HEK293 (cell line): ENCODE results near the gene SPCS2.

Source experiments
- CTCF ChIA-PET: fragments of 350-600 bp; formaldehyde crosslinking; extraction: SDS; loops from one replicate; lab custom pipeline; 2021; ENCODE audit warnings: antibody characterized with exemption; lab: Yijun Ruan, JAX
- POLR2A ChIA-PET: fragments of 300-600 bp; formaldehyde crosslinking; extraction: SDS; loops from one replicate; lab custom pipeline; 2020; ENCODE audit warnings: antibody characterized with exemption, inconsistent platforms; lab: Yijun Ruan, JAX
- H3K27ac ChIP-seq: fragments of 200-500 bp; sonication (Bioruptor generic); 2 replicates; pipeline ENCODE4 v1.5.1; 2014; ENCODE audit warnings: low read depth, low read length, control low read depth, inconsistent platforms; ENCODE audit errors: extremely low read depth
- H3K36me3 ChIP-seq, 2 experiments: fragments of 200-500 bp in 1 of 2; sonication (Bioruptor generic) in 1 of 2; 1 replicate in 1 of 2; 2 replicates in 1 of 2; pipeline ENCODE4 v1.5.1; 2014 to 2017; ENCODE audit warnings: inconsistent platforms in 2 of 2, low read length in 2 of 2; ENCODE audit not compliant: control insufficient read depth in 2 of 2, insufficient read depth in 1 of 2
- H3K4me1 ChIP-seq: fragments of 200-500 bp; sonication (Bioruptor generic); 2 replicates; pipeline ENCODE4 v1.5.1; 2014; ENCODE audit warnings: mild to moderate bottlenecking, low read length, inconsistent platforms; ENCODE audit not compliant: control insufficient read depth, insufficient read depth
- H3K4me3 ChIP-seq: 2 replicates; pipeline ENCODE4 v1.5.1; 2011; ENCODE audit warnings: low read depth, mild to moderate bottlenecking, control low read depth, low read length, moderate library complexity
- H3K9me3 ChIP-seq: fragments of 200-500 bp; sonication (Bioruptor generic); 2 replicates; pipeline ENCODE4 v1.5.1; 2014; ENCODE audit warnings: low read depth, low read length, inconsistent platforms; ENCODE audit not compliant: control insufficient read depth, insufficient read depth
- OSR2 ChIP-seq: fragments of 450-650 bp; formaldehyde crosslinking; IDR thresholded peaks from 2 replicates; pipeline ENCODE4 v1.5.1; 2016; ENCODE audit warnings: missing biosample characterization, missing genetic modification characterization
- RBAK ChIP-seq: fragments of 450-650 bp; formaldehyde crosslinking; IDR thresholded peaks from 2 replicates; pipeline ENCODE4 v1.5.1; 2016; ENCODE audit warnings: missing biosample characterization, missing genetic modification characterization
- ZBTB17 ChIP-seq: fragments of 450-650 bp; formaldehyde crosslinking; IDR thresholded peaks from 2 replicates; pipeline ENCODE4 v1.5.1; 2016; ENCODE audit warnings: missing biosample characterization, missing genetic modification characterization
- ZBTB7A ChIP-seq: fragments of 450-650 bp; formaldehyde crosslinking; IDR thresholded peaks from 2 replicates; pipeline ENCODE4 v1.5.1; 2016; ENCODE audit warnings: low read depth, missing biosample characterization, missing genetic modification characterization
- ZNF132 ChIP-seq: fragments of 450-650 bp; formaldehyde crosslinking; IDR thresholded peaks from 2 replicates; pipeline ENCODE4 v1.5.1; 2017; ENCODE audit warnings: missing biosample characterization, missing genetic modification characterization, borderline replicate concordance
- ZNF184 ChIP-seq: fragments of 450-650 bp; IDR thresholded peaks from 2 replicates; pipeline ENCODE4 v1.5.1; 2018; ENCODE audit warnings: missing biosample characterization, mild to moderate bottlenecking, missing genetic modification characterization
- ZNF202 ChIP-seq: fragments of 450-650 bp; formaldehyde crosslinking; IDR thresholded peaks from 2 replicates; pipeline ENCODE4 v1.5.1; 2016; ENCODE audit warnings: missing biosample characterization, missing genetic modification characterization, borderline replicate concordance
- ZNF223 ChIP-seq: fragments of 450-650 bp; formaldehyde crosslinking; IDR thresholded peaks from 2 replicates; pipeline ENCODE4 v1.5.1; 2016; ENCODE audit warnings: missing biosample characterization, missing genetic modification characterization
- ZNF292 ChIP-seq: fragments of 450-650 bp; formaldehyde crosslinking; IDR thresholded peaks from 2 replicates; pipeline ENCODE4 v1.5.1; 2016; ENCODE audit warnings: low read depth, missing biosample characterization, missing genetic modification characterization, borderline replicate concordance
- ZNF529 ChIP-seq: fragments of 450-650 bp; formaldehyde crosslinking; IDR thresholded peaks from 2 replicates; pipeline ENCODE4 v1.5.1; 2017; ENCODE audit warnings: missing genetic modification characterization, missing biosample characterization; ENCODE audit not compliant: insufficient replicate concordance
- ZNF596 ChIP-seq: fragments of 450-650 bp; IDR thresholded peaks from 2 replicates; pipeline ENCODE4 v1.5.0; 2018; ENCODE audit warnings: missing biosample characterization, mild to moderate bottlenecking, missing genetic modification characterization, moderate library complexity
- ZNF654 ChIP-seq: fragments of 450-650 bp; formaldehyde crosslinking; IDR thresholded peaks from 2 replicates; pipeline ENCODE4 v1.5.1; 2016; ENCODE audit warnings: low read depth, missing biosample characterization, missing genetic modification characterization
- ZNF704 ChIP-seq: fragments of 450-650 bp; formaldehyde crosslinking; IDR thresholded peaks from 2 replicates; pipeline ENCODE4 v1.5.1; 2016; ENCODE audit warnings: missing biosample characterization, missing genetic modification characterization
- ZNF776 ChIP-seq: fragments of 450-650 bp; formaldehyde crosslinking; IDR thresholded peaks from 2 replicates; pipeline ENCODE4 v1.5.0; 2017; ENCODE audit warnings: missing biosample characterization, missing genetic modification characterization, borderline replicate concordance
- ZNF785 ChIP-seq: fragments of 450-650 bp; formaldehyde crosslinking; IDR thresholded peaks from 2 replicates; pipeline ENCODE4 v1.5.1; 2016; ENCODE audit warnings: missing biosample characterization, missing genetic modification characterization
- ZNF792 ChIP-seq: fragments of 450-650 bp; formaldehyde crosslinking; IDR thresholded peaks from 2 replicates; pipeline ENCODE4 v1.5.1; 2016; ENCODE audit warnings: missing biosample characterization, missing genetic modification characterization
- ZSCAN16 ChIP-seq: fragments of 450-650 bp; formaldehyde crosslinking; IDR thresholded peaks from 2 replicates; pipeline ENCODE4 v1.5.1; 2016; ENCODE audit warnings: missing biosample characterization, missing genetic modification characterization
- TF ChIP-seq, protein P1 (sequence below): fragments of 450-650 bp; formaldehyde crosslinking; IDR thresholded peaks from 2 replicates; pipeline ENCODE4 v1.5.1; 2016; ENCODE audit warnings: missing biosample characterization, missing genetic modification characterization
- TF ChIP-seq, protein P2 (sequence below): sonication (generic); formaldehyde crosslinking; IDR thresholded peaks from 2 replicates; pipeline ENCODE4 v1.8.1; 2022; ENCODE audit warnings: mild to moderate bottlenecking, moderate library complexity, missing genetic modification reagents
- TF ChIP-seq, protein P3 (sequence below): fragments of 450-650 bp; formaldehyde crosslinking; IDR thresholded peaks from 2 replicates; pipeline ENCODE4 v1.5.1; 2016; ENCODE audit warnings: missing biosample characterization, missing genetic modification characterization

SPCS2 gene

DNA sequence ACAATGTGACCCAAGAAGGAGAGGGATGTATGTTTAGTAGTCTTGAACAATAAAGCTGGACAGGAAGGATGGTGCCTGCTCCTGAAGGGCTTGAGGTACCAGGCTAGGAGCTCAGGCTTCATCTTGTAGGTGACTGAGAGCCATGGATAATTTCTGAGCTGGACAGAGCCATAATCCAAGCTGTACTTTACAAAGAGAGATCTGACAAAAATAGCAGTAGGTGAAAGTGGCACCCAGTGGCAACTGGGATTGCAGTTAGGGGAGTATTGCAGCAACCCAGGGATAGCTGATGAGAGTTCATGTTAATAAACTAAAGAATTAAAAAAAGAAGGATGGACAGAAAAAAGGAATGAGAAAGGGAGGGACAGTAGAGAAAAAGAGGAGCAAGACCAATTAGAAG lies 7.6 kb upstream of the SPCS2 start:
- H3K36me3 ChIP-seq, result peaks cover 0 to 31% of the 10 kb centered on the region in 2 experiments; a peak in 1 of 3 replicates
- H3K4me1 ChIP-seq, result no peaks in the 10 kb centered on the region
- POLR2A ChIA-PET, result no interaction called here
- no peak overlapping the region for H3K4me3 ChIP-seq
- TF ChIP-seq ZNF785 (tag by site-specific recombination) (no peak), ZNF132 (no peak), ZBTB17 (tag by site-specific recombination) (no peak)
- TF ChIP-seq, protein P1, sequence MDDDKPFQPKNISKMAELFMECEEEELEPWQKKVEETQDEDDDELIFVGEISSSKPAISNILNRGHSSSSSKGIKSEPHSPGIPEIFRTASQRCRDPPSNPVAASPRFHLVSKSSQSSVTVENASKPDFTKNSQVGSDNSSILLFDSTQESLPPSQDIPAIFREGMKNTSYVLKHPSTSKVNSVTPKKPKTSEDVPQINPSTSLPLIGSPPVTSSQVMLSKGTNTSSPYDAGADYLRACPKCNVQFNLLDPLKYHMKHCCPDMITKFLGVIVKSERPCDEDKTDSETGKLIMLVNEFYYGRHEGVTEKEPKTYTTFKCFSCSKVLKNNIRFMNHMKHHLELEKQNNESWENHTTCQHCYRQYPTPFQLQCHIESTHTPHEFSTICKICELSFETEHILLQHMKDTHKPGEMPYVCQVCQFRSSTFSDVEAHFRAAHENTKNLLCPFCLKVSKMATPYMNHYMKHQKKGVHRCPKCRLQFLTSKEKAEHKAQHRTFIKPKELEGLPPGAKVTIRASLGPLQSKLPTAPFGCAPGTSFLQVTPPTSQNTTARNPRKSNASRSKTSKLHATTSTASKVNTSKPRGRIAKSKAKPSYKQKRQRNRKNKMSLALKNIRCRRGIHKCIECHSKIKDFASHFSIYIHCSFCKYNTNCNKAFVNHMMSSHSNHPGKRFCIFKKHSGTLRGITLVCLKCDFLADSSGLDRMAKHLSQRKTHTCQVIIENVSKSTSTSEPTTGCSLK (tag by site-specific recombination), result no peak
- TF ChIP-seq, protein P2, sequence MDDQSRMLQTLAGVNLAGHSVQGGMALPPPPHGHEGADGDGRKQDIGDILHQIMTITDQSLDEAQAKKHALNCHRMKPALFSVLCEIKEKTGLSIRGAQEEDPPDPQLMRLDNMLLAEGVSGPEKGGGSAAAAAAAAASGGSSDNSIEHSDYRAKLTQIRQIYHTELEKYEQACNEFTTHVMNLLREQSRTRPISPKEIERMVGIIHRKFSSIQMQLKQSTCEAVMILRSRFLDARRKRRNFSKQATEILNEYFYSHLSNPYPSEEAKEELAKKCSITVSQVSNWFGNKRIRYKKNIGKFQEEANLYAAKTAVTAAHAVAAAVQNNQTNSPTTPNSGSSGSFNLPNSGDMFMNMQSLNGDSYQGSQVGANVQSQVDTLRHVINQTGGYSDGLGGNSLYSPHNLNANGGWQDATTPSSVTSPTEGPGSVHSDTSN, result no peak
- TF ChIP-seq, protein P3, sequence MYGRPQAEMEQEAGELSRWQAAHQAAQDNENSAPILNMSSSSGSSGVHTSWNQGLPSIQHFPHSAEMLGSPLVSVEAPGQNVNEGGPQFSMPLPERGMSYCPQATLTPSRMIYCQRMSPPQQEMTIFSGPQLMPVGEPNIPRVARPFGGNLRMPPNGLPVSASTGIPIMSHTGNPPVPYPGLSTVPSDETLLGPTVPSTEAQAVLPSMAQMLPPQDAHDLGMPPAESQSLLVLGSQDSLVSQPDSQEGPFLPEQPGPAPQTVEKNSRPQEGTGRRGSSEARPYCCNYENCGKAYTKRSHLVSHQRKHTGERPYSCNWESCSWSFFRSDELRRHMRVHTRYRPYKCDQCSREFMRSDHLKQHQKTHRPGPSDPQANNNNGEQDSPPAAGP (tag by site-specific recombination), result no peak
- H3K9me3 ChIP-seq, result no peaks in the 10 kb centered on the region
- CTCF ChIA-PET, result interaction anchor here (5.3 kb wide), 1 partner anchor 12 kb away, joined by 33 read pairs; no protein-coding TSS in a partner anchor
- H3K27ac ChIP-seq, result no peak overlapping the region

DNA sequence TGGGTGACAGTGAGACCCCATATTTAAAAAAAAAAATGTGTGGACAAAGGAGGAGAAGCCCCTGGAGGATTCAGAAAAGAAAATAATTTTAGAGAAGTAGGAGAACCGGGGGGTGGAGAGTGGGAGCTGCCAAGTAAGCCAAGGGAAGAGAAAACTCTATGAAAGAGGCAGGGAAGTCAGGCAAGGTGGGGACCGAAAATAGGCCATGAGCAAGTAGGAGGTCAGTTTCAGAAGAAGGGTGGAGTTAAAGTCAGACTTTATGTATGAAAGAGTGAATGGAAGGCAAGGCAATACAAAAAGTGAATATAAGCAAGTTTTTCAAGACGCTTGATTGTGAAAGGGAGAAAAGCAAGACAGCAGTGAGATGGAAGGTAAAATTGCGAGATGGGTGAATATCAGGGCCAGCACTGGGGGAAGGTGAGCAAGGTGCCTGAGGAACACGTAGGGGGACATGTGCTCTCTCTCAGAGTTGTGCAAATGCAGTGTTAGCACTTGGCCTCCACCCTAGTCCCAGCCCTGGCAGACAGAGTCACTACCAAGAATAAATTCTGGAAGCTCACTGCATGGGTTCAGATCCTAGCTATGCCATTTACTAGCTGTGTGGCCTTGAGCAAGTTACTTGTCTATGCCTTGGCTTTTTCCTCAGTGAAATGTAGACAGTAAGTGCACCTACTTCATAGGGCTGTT lies 6.8 kb upstream of the SPCS2 start:
- H3K36me3 ChIP-seq, result peaks cover 0 to 23% of the 10 kb centered on the region in 2 experiments; a peak in 1 of 3 replicates
- no peak for TF ChIP-seq ZNF529
- TF ChIP-seq ZSCAN16 (tag by site-specific recombination), result no peak
- no peak for TF ChIP-seq ZNF184 (tag by site-specific recombination)
- no peak for TF ChIP-seq OSR2 (tag by site-specific recombination)
- TF ChIP-seq ZNF292 (tag by site-specific recombination), result no peak
- TF ChIP-seq ZNF202 (tag by site-specific recombination), result no peak
- TF ChIP-seq ZNF223 (tag by site-specific recombination), result no peak
- no peak for TF ChIP-seq ZNF776 (tag by site-specific recombination)
- no peak for TF ChIP-seq ZNF704 (tag by site-specific recombination)
- no peak for TF ChIP-seq ZBTB7A
- TF ChIP-seq ZNF792 (tag by site-specific recombination), result no peak
- TF ChIP-seq ZNF654, result no peak
- TF ChIP-seq RBAK (tag by site-specific recombination), result no peak
- TF ChIP-seq ZNF596, result no peak
- CTCF ChIA-PET, result interaction anchor here (5.3 kb wide), 1 partner anchor 12 kb away, joined by 33 read pairs; no protein-coding TSS in a partner anchor
- POLR2A ChIA-PET, result no interaction called here
- H3K4me3 ChIP-seq, result no peak overlapping the region
- no peak overlapping the region for H3K27ac ChIP-seq
- H3K9me3 ChIP-seq, result no peaks in the 10 kb centered on the region
- no peaks in the 10 kb centered on the region for H3K4me1 ChIP-seq
